ACC112 (cell line): ENCODE data around the gene PTPN7.

Source experiments
- H2AFZ ChIP-seq: fragments of 200-600 bp; sonication (generic); one replicate; pipeline ENCODE4 v1.6.0; 2017; ENCODE audit warnings: antibody characterized with exemption, low read length; ENCODE audit not compliant: unreplicated experiment
- H3K27ac ChIP-seq: fragments of 200-600 bp; sonication (generic); 2 replicates; pipeline ENCODE4 v1.5.1; 2014; ENCODE audit warnings: low read depth, mild to moderate bottlenecking, antibody characterized with exemption, low read length, moderate library complexity
- H3K27me3 ChIP-seq: fragments of 200-600 bp; sonication (generic); 2 replicates; pipeline ENCODE4 v1.6.1; 2014; ENCODE audit warnings: mild to moderate bottlenecking, antibody characterized with exemption, low read length, moderate library complexity, mixed read lengths; ENCODE audit not compliant: insufficient read depth
- H3K36me3 ChIP-seq: fragments of 200-600 bp; sonication (generic); 2 replicates; pipeline ENCODE4 v1.6.1; 2016; ENCODE audit warnings: mild to moderate bottlenecking, antibody characterized with exemption, low read length, moderate library complexity, mixed read lengths; ENCODE audit not compliant: insufficient read depth
- H3K4me1 ChIP-seq: fragments of 200-600 bp; sonication (generic); one replicate; pipeline ENCODE4 v1.6.1; 2016; ENCODE audit warnings: low read length, mixed read lengths; ENCODE audit not compliant: insufficient read depth, unreplicated experiment, control insufficient read depth
- H3K4me3 ChIP-seq: fragments of 200-600 bp; sonication (generic); 2 replicates; pipeline ENCODE4 v1.5.1; 2014; ENCODE audit warnings: mild to moderate bottlenecking, low read depth, low read length
- H3K79me2 ChIP-seq: fragments of 200-600 bp; sonication (generic); one replicate; pipeline ENCODE4 v1.6.0; 2016; ENCODE audit warnings: low read length; ENCODE audit not compliant: control insufficient read depth, unreplicated experiment, insufficient read depth

The PTPN7 gene

DNA sequence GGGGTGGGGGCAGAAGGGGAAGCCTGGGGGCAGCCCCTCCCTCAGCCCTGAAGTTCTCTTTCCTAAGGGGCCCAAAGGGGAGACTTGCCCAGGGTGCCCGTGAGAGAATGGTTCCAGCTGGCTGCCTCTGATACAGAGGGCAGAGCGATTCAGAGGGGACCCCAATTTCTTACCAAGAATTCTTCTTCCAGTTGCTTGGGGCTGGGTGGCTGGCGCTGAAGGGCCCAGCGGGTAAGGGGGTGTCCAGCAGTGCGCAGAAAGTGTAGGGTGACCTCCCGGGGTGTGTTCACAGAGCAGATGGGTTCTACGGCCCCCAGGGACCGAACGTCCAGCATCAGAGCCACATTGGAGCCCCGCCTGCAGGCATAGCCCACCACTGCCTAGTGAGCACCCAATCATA is 2.5 kb downstream of the PTPN7 start:
- peaks cover 8% of the 10 kb centered on the region for H3K4me1 ChIP-seq
- H2AFZ ChIP-seq = no peak overlapping the region
- H3K4me3 ChIP-seq = no peak overlapping the region
- no peaks in the 10 kb centered on the region for H3K36me3 ChIP-seq
- no peaks in the 10 kb centered on the region for H3K79me2 ChIP-seq
- no peak overlapping the region for H3K27ac ChIP-seq
- no peaks in the 10 kb centered on the region for H3K27me3 ChIP-seq

DNA sequence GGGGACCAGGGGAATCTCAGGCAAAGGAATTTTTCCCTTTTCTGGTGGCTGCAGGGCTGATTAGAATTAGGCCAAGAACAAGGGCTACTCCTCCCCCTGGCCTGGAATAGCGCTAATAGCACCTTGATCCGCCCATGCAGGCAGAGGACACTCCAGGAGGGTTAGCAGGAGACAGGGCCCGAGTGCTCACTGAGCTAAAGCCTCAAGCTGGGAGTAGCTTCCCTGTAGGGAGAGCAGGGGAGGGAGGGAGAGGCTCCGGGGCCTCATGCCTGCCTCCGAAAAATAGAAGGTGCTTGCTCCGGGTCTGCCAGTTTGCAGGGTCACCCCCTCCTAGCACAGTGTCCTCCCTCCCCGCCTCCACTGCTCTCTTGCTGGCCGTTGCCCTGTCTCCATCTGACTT is 3.8 kb downstream of the PTPN7 start:
- H3K4me1 ChIP-seq = peaks cover 8% of the 10 kb centered on the region
- H2AFZ ChIP-seq = no peak overlapping the region
- H3K27me3 ChIP-seq = no peaks in the 10 kb centered on the region
- H3K79me2 ChIP-seq = no peaks in the 10 kb centered on the region
- no peaks in the 10 kb centered on the region for H3K36me3 ChIP-seq
- H3K4me3 ChIP-seq = no peak overlapping the region
- no peak overlapping the region for H3K27ac ChIP-seq

DNA sequence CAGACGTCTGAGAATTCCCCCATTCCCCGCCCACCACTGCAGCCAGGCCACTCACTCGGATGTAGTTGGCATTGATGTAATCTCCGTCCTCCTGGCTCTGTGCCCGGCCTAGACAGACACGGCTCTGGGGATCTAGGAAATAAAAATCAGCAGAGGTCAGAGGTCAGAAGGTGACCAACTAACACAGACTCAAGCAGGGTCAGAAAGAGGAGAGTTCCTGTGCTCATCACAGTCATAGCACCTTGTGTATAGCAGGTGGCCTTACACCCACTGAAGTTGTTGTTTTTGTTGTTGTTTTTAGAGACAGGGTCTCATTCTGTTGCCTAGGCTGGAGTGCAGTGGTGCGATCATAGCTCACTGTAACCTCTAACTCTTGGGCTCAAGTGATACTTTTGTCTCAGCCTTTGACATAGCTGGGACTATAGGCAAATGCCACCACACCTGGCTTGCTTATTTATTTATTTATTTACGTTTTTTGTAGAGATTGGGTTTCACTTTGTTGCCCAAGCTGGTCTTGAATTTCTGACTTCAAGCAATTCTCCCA is 4.9 kb downstream of the PTPN7 start:
- Histone ChIP-seq H3K27me3 (no peaks in the 10 kb centered on the region), H3K27ac (no peak overlapping the region), H2AFZ (no peak overlapping the region), H3K79me2 (no peaks in the 10 kb centered on the region), H3K4me1 (peaks cover 8% of the 10 kb centered on the region), H3K4me3 (no peak overlapping the region), H3K36me3 (no peaks in the 10 kb centered on the region)

DNA sequence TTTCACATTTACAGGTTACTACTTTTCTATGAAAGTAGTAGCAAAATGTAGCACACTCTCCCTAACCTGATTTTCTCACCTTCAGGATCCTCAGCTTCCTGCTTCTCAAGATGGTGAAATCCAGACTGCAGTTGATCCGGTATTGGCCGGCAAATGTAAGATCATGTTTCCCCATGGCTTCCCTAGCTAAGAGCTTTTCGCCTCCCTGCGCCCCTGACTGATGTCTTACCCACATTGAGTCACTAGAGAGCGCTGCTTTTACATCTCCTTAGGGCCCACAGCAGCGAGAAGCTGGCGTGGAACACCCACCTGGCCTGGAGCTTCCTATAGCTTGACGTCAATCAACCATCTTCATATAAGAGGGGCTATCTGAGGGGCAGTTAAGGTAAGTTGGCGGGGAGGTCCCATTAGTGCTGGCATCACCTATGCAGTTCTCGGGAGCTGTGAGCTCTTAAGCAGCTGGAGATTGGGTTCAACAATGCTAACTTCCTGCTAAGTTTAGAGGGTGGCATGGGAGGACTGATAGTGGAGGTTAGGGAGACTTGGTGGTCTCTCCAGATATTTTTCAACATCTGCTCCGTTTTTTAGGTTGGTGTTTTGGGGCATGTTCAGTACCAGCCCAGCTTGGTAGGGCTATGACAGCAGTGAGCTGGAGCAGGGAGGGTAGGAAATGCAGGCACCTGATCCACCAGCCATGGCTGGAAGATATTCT is 5.5 kb downstream of the PTPN7 start:
- H3K36me3 ChIP-seq = no peaks in the 10 kb centered on the region
- no peaks in the 10 kb centered on the region for H3K79me2 ChIP-seq
- no peak overlapping the region for H3K27ac ChIP-seq
- no peaks in the 10 kb centered on the region for H3K27me3 ChIP-seq
- H3K4me1 ChIP-seq = peaks cover 8% of the 10 kb centered on the region
- no peak overlapping the region for H2AFZ ChIP-seq
- H3K4me3 ChIP-seq = no peak overlapping the region

DNA sequence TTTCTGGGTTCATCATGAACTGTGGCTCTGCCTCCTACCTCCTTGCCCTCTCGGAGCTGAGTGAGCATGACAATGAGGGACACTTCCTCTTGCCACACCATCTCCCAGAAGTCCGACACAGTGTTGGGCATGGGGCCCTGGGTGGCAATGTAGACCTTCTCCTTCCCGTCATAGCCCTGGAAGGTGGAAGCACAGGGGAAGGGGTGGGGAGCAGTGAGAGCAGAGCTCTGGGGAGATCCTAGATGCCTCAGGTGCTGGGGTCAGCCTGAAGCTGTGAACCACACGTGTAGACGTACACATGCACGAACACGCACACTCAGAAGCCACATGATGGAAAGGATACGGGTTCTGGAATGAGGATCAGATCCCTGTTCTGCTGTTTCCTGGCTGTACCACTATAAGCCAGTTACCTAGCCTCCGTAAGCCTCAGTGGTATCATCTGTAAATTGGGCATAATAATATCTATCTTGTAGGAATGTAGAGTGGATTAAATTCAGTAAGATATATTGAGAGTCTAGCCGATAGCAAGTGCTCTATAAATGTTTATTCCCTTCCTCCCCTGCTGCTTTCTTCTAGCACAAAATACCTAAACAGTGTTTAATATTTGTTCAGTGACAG is 6.1 kb downstream of the PTPN7 start:
- no peak overlapping the region for H2AFZ ChIP-seq
- no peaks in the 10 kb centered on the region for H3K36me3 ChIP-seq
- no peak overlapping the region for H3K4me3 ChIP-seq
- no peaks in the 10 kb centered on the region for H3K79me2 ChIP-seq
- no peak overlapping the region for H3K27ac ChIP-seq
- H3K4me1 ChIP-seq = peaks cover 8% of the 10 kb centered on the region
- no peaks in the 10 kb centered on the region for H3K27me3 ChIP-seq

DNA sequence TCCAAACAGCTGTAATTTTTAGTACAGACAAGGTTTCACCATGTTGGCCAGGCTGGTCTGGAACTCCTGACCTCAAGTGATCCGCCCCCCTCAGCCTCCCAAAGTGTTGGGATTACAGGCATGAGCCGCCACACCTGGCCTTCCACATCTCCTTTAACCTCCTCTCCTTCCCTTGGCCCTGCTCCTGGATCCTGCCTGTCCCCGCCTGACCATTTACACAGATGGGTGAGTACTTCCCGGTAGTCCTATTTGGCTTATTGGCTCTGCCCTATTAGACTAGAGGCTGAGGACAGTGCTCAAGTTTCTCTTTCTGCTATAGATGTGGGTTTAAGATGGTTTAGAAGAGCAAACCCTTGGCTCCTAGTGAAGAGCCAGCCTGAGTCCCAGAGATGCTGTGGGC is 7.1 kb downstream of the PTPN7 start:
- Histone ChIP-seq H3K79me2 (no peaks in the 10 kb centered on the region), H3K36me3 (no peaks in the 10 kb centered on the region), H3K27ac (no peak overlapping the region), H3K27me3 (no peaks in the 10 kb centered on the region), H3K4me3 (no peak overlapping the region), H2AFZ (no peak overlapping the region), H3K4me1 (peaks cover 8% of the 10 kb centered on the region)

DNA sequence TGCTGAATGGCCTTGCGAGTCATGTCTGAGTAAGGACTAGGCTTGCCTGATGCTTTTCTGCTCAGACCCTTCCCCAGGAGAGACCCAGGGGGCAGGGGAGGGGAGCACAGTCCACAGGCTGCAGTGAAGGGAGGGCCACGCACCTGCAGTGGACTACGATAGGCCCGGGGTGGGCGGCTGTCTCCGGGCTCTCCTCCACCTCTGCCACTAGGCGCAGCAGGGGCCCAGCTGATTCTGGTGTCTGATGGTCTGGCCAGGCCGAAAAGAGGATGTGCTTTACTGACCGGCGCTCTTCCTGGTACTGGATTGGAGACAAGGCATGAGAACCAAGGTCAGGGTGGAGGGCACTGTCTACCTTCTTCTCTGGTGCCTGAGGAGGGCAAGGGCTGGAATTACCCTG is 8.0 kb downstream of the PTPN7 start:
- Histone ChIP-seq H3K4me3 (no peak overlapping the region), H3K27me3 (no peaks in the 10 kb centered on the region), H3K36me3 (no peaks in the 10 kb centered on the region), H3K27ac (no peak overlapping the region), H2AFZ (no peak overlapping the region), H3K4me1 (peaks cover 8% of the 10 kb centered on the region), H3K79me2 (no peaks in the 10 kb centered on the region)

DNA sequence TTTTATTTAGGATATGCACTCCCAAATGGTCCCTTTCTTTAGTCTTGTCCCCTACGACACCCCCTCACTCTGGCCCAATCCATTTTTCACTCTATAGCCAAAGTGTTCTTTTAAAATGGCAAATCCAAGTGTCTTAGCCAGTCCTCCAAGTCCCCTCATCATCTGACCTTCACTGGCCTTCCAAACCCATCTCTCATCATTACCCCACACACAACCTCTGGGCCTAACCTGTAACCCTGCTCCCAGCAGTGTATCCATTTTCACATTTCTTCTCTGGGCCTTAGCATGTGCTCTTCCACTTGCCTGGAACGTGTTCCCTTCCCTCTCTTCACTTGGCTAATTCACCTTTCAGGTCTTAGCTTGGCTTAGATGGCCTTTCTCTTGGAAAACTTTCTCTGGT is 9.4 kb downstream of the PTPN7 start:
- Histone ChIP-seq H3K36me3 (no peaks in the 10 kb centered on the region), H2AFZ (no peak overlapping the region), H3K4me3 (no peak overlapping the region), H3K27ac (no peak overlapping the region), H3K79me2 (no peaks in the 10 kb centered on the region), H3K4me1 (peaks cover 8% of the 10 kb centered on the region), H3K27me3 (no peaks in the 10 kb centered on the region)

DNA sequence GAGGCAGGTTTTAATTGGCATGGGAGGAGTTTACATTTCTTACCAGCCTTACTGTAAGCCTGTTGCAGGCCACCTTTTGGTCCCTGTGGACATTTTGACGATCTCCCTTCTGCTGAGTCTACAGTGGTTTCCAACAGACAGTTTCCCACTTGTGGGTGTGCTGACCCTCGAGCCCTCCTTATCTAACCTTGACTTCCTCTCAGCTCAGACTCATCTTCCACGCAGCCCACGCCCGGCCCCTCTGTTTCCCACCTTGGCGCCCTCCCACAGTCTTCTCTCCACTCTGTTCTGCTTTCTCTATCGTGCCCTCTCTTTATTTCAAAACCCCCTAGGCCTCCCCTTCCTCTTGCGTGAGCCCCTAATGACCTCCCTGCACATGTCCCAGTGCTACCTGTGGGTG is 9.8 kb downstream of the PTPN7 start:
- Histone ChIP-seq H3K79me2 (no peaks in the 10 kb centered on the region), H3K4me1 (peaks cover 8% of the 10 kb centered on the region), H3K4me3 (no peak overlapping the region), H2AFZ (no peak overlapping the region), H3K27ac (no peak overlapping the region), H3K36me3 (no peaks in the 10 kb centered on the region), H3K27me3 (no peaks in the 10 kb centered on the region)

DNA sequence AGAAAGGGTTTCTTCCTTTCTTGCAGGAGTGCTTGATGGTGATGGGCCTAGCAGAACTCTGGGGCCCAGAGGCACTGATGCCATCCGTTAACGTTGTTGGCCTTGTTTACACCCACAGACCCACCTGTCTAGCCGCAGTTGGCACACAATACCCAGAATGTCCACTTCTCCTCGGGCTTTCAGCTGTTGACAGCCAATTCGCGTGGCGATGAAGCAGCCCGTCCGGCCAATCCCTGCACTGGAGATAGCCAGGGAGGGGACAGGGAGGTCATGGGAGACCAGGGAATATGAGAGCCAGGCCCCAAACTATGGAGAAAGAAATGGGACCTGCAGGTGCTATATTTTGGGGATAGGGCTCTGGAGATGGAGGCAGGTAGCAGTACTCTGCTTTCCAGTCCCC is 10.2 kb downstream of the PTPN7 start:
- peaks cover 4% of the 10 kb centered on the region for H3K4me1 ChIP-seq
- no peak overlapping the region for H3K27ac ChIP-seq
- no peak overlapping the region for H2AFZ ChIP-seq
- H3K4me3 ChIP-seq = no peak overlapping the region
- no peaks in the 10 kb centered on the region for H3K36me3 ChIP-seq
- no peaks in the 10 kb centered on the region for H3K27me3 ChIP-seq
- peaks cover 2% of the 10 kb centered on the region for H3K79me2 ChIP-seq

DNA sequence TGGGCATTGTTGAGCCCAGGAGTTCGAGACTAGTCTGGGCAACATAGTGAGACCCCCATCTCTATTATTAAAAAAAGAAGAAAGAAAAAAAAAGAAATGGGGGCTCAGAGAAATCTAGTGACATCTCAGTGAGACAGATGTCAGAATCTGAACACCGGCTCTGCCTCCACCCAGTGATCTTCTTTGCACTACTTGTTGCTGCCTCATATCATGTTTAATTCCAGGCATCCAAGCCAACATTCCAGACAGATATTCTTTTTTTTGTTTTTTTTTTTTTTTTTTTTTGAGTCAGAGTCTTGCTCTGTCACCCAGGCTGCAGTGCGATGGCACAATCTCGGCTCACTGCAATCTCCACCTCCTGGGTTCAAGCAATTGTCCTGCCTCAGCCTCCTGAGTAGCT is 10.8 kb downstream of the PTPN7 start:
- H3K36me3 ChIP-seq = no peaks in the 10 kb centered on the region
- peaks cover 8% of the 10 kb centered on the region for H3K79me2 ChIP-seq
- H3K4me3 ChIP-seq = no peak overlapping the region
- H2AFZ ChIP-seq = no peak overlapping the region
- no peaks in the 10 kb centered on the region for H3K4me1 ChIP-seq
- no peaks in the 10 kb centered on the region for H3K27me3 ChIP-seq
- no peak overlapping the region for H3K27ac ChIP-seq
